HEK293 (cell line): ENCODE measurements around the gene RGSL1.
A peak's percentile ranks its signal among the peaks of the same experiment; 100 is the strongest.

ENCODE experiments used
- CTCF ChIA-PET: fragments of 350-600 bp; formaldehyde crosslinking; extraction: SDS; loops from one replicate; lab custom pipeline; 2021; ENCODE audit warnings: antibody characterized with exemption; lab: Yijun Ruan, JAX
- POLR2A ChIA-PET: fragments of 300-600 bp; formaldehyde crosslinking; extraction: SDS; loops from one replicate; lab custom pipeline; 2020; ENCODE audit warnings: antibody characterized with exemption, inconsistent platforms; lab: Yijun Ruan, JAX
- H3K27ac ChIP-seq: fragments of 200-500 bp; sonication (Bioruptor generic); 2 replicates; pipeline ENCODE4 v1.5.1; 2014; ENCODE audit warnings: low read depth, low read length, control low read depth, inconsistent platforms; ENCODE audit errors: extremely low read depth
- H3K36me3 ChIP-seq, 2 experiments: fragments of 200-500 bp in 1 of 2; sonication (Bioruptor generic) in 1 of 2; 1 replicate in 1 of 2; 2 replicates in 1 of 2; pipeline ENCODE4 v1.5.1; 2014 to 2017; ENCODE audit warnings: inconsistent platforms in 2 of 2, low read length in 2 of 2; ENCODE audit not compliant: control insufficient read depth in 2 of 2, insufficient read depth in 1 of 2
- H3K4me1 ChIP-seq: fragments of 200-500 bp; sonication (Bioruptor generic); 2 replicates; pipeline ENCODE4 v1.5.1; 2014; ENCODE audit warnings: mild to moderate bottlenecking, low read length, inconsistent platforms; ENCODE audit not compliant: control insufficient read depth, insufficient read depth
- H3K4me3 ChIP-seq: 2 replicates; pipeline ENCODE4 v1.5.1; 2011; ENCODE audit warnings: low read depth, mild to moderate bottlenecking, control low read depth, low read length, moderate library complexity
- H3K9me3 ChIP-seq: fragments of 200-500 bp; sonication (Bioruptor generic); 2 replicates; pipeline ENCODE4 v1.5.1; 2014; ENCODE audit warnings: low read depth, low read length, inconsistent platforms; ENCODE audit not compliant: control insufficient read depth, insufficient read depth
- GFI1B ChIP-seq: fragments of 450-650 bp; formaldehyde crosslinking; IDR thresholded peaks from 2 replicates; pipeline ENCODE4 v1.5.1; 2016; ENCODE audit warnings: missing biosample characterization, missing genetic modification characterization
- HOXD13 ChIP-seq: sonication (generic); formaldehyde crosslinking; IDR thresholded peaks from 2 replicates; pipeline ENCODE4 v1.8.0; 2022; ENCODE audit warnings: missing genetic modification reagents, borderline replicate concordance
- KLF1 ChIP-seq: fragments of 450-650 bp; formaldehyde crosslinking; IDR thresholded peaks from 2 replicates; pipeline ENCODE4 v1.5.1; 2016; ENCODE audit warnings: missing biosample characterization, missing genetic modification characterization
- MYNN ChIP-seq: fragments of 450-650 bp; formaldehyde crosslinking; IDR thresholded peaks from 2 replicates; pipeline ENCODE4 v1.5.1; 2016; ENCODE audit warnings: missing biosample characterization, missing genetic modification characterization, borderline replicate concordance
- WT1 ChIP-seq: fragments of 450-650 bp; formaldehyde crosslinking; IDR thresholded peaks from 2 replicates; pipeline ENCODE4 v1.5.1; 2016; ENCODE audit warnings: missing biosample characterization, missing genetic modification characterization
- ZBTB17 ChIP-seq: fragments of 450-650 bp; formaldehyde crosslinking; IDR thresholded peaks from 2 replicates; pipeline ENCODE4 v1.5.1; 2016; ENCODE audit warnings: missing biosample characterization, missing genetic modification characterization
- ZBTB21 ChIP-seq: fragments of 450-650 bp; formaldehyde crosslinking; IDR thresholded peaks from 2 replicates; pipeline ENCODE4 v1.5.1; 2017; ENCODE audit warnings: missing biosample characterization, missing genetic modification characterization
- ZNF121 ChIP-seq: fragments of 450-650 bp; formaldehyde crosslinking; IDR thresholded peaks from 2 replicates; pipeline ENCODE4 v1.5.1; 2016; ENCODE audit warnings: missing biosample characterization, missing genetic modification characterization
- ZNF266 ChIP-seq: fragments of 450-650 bp; formaldehyde crosslinking; IDR thresholded peaks from 2 replicates; pipeline ENCODE4 v1.5.1; 2016; ENCODE audit warnings: missing biosample characterization, missing genetic modification characterization, low read depth
- ZNF585B ChIP-seq: fragments of 450-650 bp; formaldehyde crosslinking; IDR thresholded peaks from 2 replicates; pipeline ENCODE4 v1.5.1; 2016; ENCODE audit warnings: missing biosample characterization, missing genetic modification characterization
- ZNF639 ChIP-seq: fragments of 450-650 bp; formaldehyde crosslinking; IDR thresholded peaks from 2 replicates; pipeline ENCODE4 v1.5.1; 2016; ENCODE audit warnings: missing biosample characterization, missing genetic modification characterization
- ZNF654 ChIP-seq: fragments of 450-650 bp; formaldehyde crosslinking; IDR thresholded peaks from 2 replicates; pipeline ENCODE4 v1.5.1; 2016; ENCODE audit warnings: low read depth, missing biosample characterization, missing genetic modification characterization
- ZNF830 ChIP-seq: fragments of 450-650 bp; IDR thresholded peaks from 2 replicates; pipeline ENCODE4 v1.5.0; 2018; ENCODE audit warnings: missing biosample characterization, missing genetic modification characterization, low read depth, mild to moderate bottlenecking, moderate library complexity
- ZXDB ChIP-seq: fragments of 450-650 bp; formaldehyde crosslinking; IDR thresholded peaks from 2 replicates; pipeline ENCODE4 v1.5.1; 2016; ENCODE audit warnings: missing biosample characterization, missing genetic modification characterization
- TF ChIP-seq, protein P1 (sequence below): fragments of 450-650 bp; formaldehyde crosslinking; IDR thresholded peaks from 2 replicates; pipeline ENCODE4 v1.5.1; 2017; ENCODE audit warnings: missing biosample characterization, missing genetic modification characterization
- TF ChIP-seq, protein P2 (sequence below): fragments of 450-650 bp; formaldehyde crosslinking; IDR thresholded peaks from 2 replicates; pipeline ENCODE4 v1.5.1; 2017; ENCODE audit warnings: missing biosample characterization, missing genetic modification characterization
- TF ChIP-seq, protein P3 (sequence below): fragments of 450-650 bp; formaldehyde crosslinking; IDR thresholded peaks from 2 replicates; pipeline ENCODE4 v1.5.1; 2016; ENCODE audit warnings: missing biosample characterization, missing genetic modification characterization, borderline replicate concordance
- TF ChIP-seq, protein P4 (sequence below): fragments of 450-650 bp; formaldehyde crosslinking; IDR thresholded peaks from 2 replicates; pipeline ENCODE4 v1.5.1; 2016; ENCODE audit warnings: missing biosample characterization, missing genetic modification characterization
- TF ChIP-seq, protein P5 (sequence below): fragments of 450-650 bp; formaldehyde crosslinking; conservative IDR thresholded peaks from 2 replicates; pipeline ENCODE4 v1.5.1; 2016; ENCODE audit warnings: low read depth, missing biosample characterization, missing genetic modification characterization

RGSL1 gene

GRCh38 chr1:182588500-182589396 is 138.8 kb downstream of the RGSL1 start, which contains the start of gene RNASEL:
Gene RNASEL (minus strand): TSS chr1:182589256. CDS start chr1:182586806, 2,450 bp downstream.
- Histone ChIP-seq H3K27ac (peak within 1 kb of the TSS; percentile 1; the same call in 1 of the 2 replicates), H3K36me3 (no peaks in the 10 kb centered on the region), H3K4me1 (no peaks in the 10 kb centered on the region), H3K4me3 (peak within 1 kb of the TSS; percentile 61), H3K9me3 (no peaks in the 10 kb centered on the region)
- ChIA-PET POLR2A (no interaction called here), CTCF (interaction anchor here (0.6 to 2.3 kb wide), 12 partner anchors 11 to 505 kb away, joined by 3 to 14 read pairs (median 4); no protein-coding TSS in a partner anchor)
- TF ChIP-seq ZXDB (peak; percentile 57; the same call in 1 of the 2 replicates), ZNF654 (no peak), KLF1 (no peak), ZNF830 (tag by site-specific recombination) (no peak), HOXD13 (CRISPR knock-in tag) (no peak), ZBTB21 (tag by site-specific recombination) (peak; percentile 66; the same call in 1 of the 2 replicates), WT1 (tag by site-specific recombination) (0 out of 2 replicates have a peak, but pooled peaks have one; percentile 21), MYNN (no peak), ZNF266 (tag by site-specific recombination) (no peak), ZNF639 (tag by site-specific recombination) (no peak), ZNF585B (no peak), ZBTB17 (tag by site-specific recombination) (peak; percentile 100), GFI1B (no peak), ZNF121 (tag by site-specific recombination) (no peak)
- TF ChIP-seq, protein P1, sequence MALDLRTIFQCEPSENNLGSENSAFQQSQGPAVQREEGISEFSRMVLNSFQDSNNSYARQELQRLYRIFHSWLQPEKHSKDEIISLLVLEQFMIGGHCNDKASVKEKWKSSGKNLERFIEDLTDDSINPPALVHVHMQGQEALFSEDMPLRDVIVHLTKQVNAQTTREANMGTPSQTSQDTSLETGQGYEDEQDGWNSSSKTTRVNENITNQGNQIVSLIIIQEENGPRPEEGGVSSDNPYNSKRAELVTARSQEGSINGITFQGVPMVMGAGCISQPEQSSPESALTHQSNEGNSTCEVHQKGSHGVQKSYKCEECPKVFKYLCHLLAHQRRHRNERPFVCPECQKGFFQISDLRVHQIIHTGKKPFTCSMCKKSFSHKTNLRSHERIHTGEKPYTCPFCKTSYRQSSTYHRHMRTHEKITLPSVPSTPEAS: no peak
- TF ChIP-seq, protein P2, sequence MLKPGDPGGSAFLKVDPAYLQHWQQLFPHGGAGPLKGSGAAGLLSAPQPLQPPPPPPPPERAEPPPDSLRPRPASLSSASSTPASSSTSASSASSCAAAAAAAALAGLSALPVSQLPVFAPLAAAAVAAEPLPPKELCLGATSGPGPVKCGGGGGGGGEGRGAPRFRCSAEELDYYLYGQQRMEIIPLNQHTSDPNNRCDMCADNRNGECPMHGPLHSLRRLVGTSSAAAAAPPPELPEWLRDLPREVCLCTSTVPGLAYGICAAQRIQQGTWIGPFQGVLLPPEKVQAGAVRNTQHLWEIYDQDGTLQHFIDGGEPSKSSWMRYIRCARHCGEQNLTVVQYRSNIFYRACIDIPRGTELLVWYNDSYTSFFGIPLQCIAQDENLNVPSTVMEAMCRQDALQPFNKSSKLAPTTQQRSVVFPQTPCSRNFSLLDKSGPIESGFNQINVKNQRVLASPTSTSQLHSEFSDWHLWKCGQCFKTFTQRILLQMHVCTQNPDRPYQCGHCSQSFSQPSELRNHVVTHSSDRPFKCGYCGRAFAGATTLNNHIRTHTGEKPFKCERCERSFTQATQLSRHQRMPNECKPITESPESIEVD: no peak
- TF ChIP-seq, protein P3, sequence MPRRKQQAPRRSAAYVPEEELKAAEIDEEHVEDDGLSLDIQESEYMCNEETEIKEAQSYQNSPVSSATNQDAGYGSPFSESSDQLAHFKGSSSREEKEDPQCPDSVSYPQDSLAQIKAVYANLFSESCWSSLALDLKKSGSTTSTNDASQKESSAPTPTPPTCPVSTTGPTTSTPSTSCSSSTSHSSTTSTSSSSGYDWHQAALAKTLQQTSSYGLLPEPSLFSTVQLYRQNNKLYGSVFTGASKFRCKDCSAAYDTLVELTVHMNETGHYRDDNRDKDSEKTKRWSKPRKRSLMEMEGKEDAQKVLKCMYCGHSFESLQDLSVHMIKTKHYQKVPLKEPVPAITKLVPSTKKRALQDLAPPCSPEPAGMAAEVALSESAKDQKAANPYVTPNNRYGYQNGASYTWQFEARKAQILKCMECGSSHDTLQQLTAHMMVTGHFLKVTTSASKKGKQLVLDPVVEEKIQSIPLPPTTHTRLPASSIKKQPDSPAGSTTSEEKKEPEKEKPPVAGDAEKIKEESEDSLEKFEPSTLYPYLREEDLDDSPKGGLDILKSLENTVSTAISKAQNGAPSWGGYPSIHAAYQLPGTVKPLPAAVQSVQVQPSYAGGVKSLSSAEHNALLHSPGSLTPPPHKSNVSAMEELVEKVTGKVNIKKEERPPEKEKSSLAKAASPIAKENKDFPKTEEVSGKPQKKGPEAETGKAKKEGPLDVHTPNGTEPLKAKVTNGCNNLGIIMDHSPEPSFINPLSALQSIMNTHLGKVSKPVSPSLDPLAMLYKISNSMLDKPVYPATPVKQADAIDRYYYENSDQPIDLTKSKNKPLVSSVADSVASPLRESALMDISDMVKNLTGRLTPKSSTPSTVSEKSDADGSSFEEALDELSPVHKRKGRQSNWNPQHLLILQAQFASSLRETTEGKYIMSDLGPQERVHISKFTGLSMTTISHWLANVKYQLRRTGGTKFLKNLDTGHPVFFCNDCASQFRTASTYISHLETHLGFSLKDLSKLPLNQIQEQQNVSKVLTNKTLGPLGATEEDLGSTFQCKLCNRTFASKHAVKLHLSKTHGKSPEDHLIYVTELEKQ (tag by site-specific recombination): 0 out of 2 replicates have a peak, but pooled peaks have one; percentile 5
- TF ChIP-seq, protein P4, sequence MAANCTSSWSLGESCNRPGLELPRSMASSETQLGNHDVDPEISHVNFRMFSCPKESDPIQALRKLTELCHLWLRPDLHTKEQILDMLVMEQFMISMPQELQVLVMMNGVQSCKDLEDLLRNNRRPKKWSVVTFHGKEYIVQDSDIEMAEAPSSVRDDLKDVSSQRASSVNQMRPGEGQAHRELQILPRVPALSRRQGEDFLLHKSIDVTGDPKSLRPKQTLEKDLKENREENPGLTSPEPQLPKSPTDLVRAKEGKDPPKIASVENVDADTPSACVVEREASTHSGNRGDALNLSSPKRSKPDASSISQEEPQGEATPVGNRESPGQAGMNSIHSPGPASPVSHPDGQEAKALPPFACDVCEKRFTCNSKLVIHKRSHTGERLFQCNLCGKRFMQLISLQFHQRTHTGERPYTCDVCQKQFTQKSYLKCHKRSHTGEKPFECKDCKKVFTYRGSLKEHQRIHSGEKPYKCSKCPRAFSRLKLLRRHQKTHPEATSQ (tag by site-specific recombination): no peak
- TF ChIP-seq, protein P5, sequence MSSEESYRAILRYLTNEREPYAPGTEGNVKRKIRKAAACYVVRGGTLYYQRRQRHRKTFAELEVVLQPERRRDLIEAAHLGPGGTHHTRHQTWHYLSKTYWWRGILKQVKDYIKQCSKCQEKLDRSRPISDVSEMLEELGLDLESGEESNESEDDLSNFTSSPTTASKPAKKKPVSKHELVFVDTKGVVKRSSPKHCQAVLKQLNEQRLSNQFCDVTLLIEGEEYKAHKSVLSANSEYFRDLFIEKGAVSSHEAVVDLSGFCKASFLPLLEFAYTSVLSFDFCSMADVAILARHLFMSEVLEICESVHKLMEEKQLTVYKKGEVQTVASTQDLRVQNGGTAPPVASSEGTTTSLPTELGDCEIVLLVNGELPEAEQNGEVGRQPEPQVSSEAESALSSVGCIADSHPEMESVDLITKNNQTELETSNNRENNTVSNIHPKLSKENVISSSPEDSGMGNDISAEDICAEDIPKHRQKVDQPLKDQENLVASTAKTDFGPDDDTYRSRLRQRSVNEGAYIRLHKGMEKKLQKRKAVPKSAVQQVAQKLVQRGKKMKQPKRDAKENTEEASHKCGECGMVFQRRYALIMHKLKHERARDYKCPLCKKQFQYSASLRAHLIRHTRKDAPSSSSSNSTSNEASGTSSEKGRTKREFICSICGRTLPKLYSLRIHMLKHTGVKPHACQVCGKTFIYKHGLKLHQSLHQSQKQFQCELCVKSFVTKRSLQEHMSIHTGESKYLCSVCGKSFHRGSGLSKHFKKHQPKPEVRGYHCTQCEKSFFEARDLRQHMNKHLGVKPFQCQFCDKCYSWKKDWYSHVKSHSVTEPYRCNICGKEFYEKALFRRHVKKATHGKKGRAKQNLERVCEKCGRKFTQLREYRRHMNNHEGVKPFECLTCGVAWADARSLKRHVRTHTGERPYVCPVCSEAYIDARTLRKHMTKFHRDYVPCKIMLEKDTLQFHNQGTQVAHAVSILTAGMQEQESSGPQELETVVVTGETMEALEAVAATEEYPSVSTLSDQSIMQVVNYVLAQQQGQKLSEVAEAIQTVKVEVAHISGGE (tag by site-specific recombination): peak; percentile 42; the same call in 1 of the 2 replicates
